ENCODE data around the gene NSMF.

- TF ChIP-seq EZH2 (IDR thresholded peaks at IDR 0.05; ENCODE audit: borderline replicate concordance, low read length): no peak
- no peak for TF ChIP-seq CTCF (IDR thresholded peaks at IDR 0.05; ENCODE audit: low read length)
Measured at GRCh38 chr9:137444106-137444790, 14.9 kb downstream of the NSMF start.
